ENCODE measurements around the gene LRRC63.

LRRC63 gene

DNA sequence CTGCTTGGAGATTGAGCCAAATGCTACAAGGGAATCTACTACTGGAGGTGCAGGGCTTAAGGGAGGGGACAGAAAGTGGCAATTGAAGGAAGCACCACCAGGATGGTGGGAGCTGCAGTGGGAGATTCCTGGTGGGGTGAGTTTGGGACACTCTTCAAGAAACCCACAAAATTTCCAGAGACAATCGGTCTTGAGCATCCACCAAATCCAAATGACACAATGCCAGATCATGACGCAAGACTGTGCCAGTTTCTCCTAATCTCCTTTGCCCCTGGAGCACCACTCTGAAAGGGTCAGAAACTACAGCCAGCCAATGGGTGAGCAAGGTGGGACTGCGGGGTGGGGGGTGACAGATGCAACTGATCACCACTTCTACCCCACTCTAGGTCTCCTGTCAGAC, 78.7 kb downstream of the LRRC63 start:
- Histone ChIP-seq H3K27ac (replicated peaks) (no peak overlapping the region), H3K27me3 (ENCODE audit: insufficient read depth, poor library complexity, severe bottlenecking) (no peaks in the 10 kb centered on the region), H3K4me3 (replicated peaks; ENCODE audit: insufficient read depth, low read length) (no peak overlapping the region)
- no peak for DNase-seq (ENCODE audit: low read depth in 1 of 2, low spot score in 1 of 2)
- TF ChIP-seq REST (IDR thresholded peaks at IDR 0.05; ENCODE audit: insufficient replicate concordance, low read depth): no peak
- TF ChIP-seq GABPA (IDR thresholded peaks at IDR 0.05; ENCODE audit: low read depth): no peak
- TF ChIP-seq POLR2AphosphoS5 (IDR thresholded peaks at IDR 0.05; ENCODE audit: low read depth): no peak
- no peak for TF ChIP-seq SPI1 (IDR thresholded peaks at IDR 0.05; ENCODE audit: borderline replicate concordance, low read depth)
- TF ChIP-seq, protein P1, sequence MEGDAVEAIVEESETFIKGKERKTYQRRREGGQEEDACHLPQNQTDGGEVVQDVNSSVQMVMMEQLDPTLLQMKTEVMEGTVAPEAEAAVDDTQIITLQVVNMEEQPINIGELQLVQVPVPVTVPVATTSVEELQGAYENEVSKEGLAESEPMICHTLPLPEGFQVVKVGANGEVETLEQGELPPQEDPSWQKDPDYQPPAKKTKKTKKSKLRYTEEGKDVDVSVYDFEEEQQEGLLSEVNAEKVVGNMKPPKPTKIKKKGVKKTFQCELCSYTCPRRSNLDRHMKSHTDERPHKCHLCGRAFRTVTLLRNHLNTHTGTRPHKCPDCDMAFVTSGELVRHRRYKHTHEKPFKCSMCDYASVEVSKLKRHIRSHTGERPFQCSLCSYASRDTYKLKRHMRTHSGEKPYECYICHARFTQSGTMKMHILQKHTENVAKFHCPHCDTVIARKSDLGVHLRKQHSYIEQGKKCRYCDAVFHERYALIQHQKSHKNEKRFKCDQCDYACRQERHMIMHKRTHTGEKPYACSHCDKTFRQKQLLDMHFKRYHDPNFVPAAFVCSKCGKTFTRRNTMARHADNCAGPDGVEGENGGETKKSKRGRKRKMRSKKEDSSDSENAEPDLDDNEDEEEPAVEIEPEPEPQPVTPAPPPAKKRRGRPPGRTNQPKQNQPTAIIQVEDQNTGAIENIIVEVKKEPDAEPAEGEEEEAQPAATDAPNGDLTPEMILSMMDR (IDR thresholded peaks at IDR 0.05; ENCODE audit: insufficient read depth, low read length): no peak

DNA sequence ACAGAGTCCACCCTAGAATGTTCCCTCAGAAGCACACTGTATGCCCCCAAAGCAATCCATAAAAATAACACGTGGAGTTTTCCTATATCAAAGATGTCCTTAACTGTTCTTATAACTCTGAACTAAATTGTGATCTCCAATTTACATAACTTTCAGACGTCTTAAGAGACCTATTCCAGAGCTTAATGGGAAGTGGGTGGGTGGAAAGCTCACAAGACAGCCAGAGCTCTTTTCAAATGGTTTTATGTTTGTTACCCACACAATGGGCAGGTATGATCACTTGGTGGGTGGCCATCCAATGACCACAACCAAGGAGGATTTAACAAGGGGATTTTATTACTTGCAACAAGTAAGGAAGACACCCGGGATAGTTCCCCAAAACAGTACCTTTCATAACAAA, 81.7 kb downstream of the LRRC63 start:
- no peak overlapping the region for H3K4me3 ChIP-seq (replicated peaks; ENCODE audit: insufficient read depth, low read length)
- DNase-seq (ENCODE audit: low read depth in 1 of 2, low spot score in 1 of 2): no peak
- TF ChIP-seq REST (IDR thresholded peaks at IDR 0.05; ENCODE audit: insufficient replicate concordance, low read depth) (no peak), SPI1 (IDR thresholded peaks at IDR 0.05; ENCODE audit: borderline replicate concordance, low read depth) (no peak)
- TF ChIP-seq, protein P1 (IDR thresholded peaks at IDR 0.05; ENCODE audit: insufficient read depth, low read length): no peak
- H3K27me3 ChIP-seq (ENCODE audit: insufficient read depth, poor library complexity, severe bottlenecking): no peaks in the 10 kb centered on the region
- peak overlapping the region; percentile 96 for H3K27ac ChIP-seq (replicated peaks)

DNA sequence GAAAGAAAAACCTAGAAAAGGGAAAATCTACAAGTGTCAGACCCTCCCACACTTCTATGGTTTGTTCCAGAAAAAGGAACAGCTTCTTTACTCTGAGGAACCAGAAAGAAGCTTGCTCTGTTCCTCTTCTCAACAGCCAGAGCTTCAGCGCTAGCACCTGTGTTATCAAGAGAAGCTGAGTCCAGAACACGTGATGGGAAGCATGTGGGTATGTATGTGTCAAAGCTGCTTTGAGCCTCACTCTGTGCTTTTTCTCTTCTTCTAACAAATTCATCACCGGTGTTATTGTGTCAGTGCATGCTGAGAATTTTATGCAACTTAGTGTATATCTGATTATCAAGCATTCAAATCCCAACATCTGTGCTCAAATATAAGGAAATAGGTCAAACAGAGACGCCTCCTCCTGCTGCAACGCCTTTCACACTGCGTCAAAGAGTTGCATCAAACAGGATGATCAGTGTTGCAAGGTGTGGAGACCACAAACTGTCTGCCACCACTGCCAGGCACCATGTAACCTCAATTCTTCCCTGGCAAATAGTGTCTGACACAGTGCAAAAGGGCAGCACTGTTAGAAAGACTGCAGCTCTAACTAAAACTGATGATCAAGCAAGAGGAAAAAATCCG, 83.9 kb downstream of the LRRC63 start:
- peak; percentile 100 for TF ChIP-seq POLR2AphosphoS5 (IDR thresholded peaks at IDR 0.05; ENCODE audit: low read depth)
- peak; percentile 5; the same call in 1 of the 2 replicates for TF ChIP-seq GABPA (IDR thresholded peaks at IDR 0.05; ENCODE audit: low read depth)
- TF ChIP-seq REST (IDR thresholded peaks at IDR 0.05; ENCODE audit: insufficient replicate concordance, low read depth): peak; percentile 46
- TF ChIP-seq SPI1 (IDR thresholded peaks at IDR 0.05; ENCODE audit: borderline replicate concordance, low read depth): peak; percentile 95
- TF ChIP-seq, protein P1 (IDR thresholded peaks at IDR 0.05; ENCODE audit: insufficient read depth, low read length): no peak
- H3K27ac ChIP-seq (replicated peaks): peak overlapping the region; percentile 96
- peak; percentile 97 to 98 for DNase-seq (ENCODE audit: low read depth in 1 of 2, low spot score in 1 of 2)
- H3K4me3 ChIP-seq (replicated peaks; ENCODE audit: insufficient read depth, low read length): no peak overlapping the region
- no peaks in the 10 kb centered on the region for H3K27me3 ChIP-seq (ENCODE audit: insufficient read depth, poor library complexity, severe bottlenecking)

Data from HL-60 (cell line).